ENCODE results near the gene PHC2. TPM values are rescaled to one million over a fixed set of nuclear protein-coding genes. Genes with fewer than 3 reads are reported as not detected.

Gene PHC2
- total RNA-seq, 4 donors from 2014 or later = 70.2 to 114 (median 77.2) TPM

DNA sequence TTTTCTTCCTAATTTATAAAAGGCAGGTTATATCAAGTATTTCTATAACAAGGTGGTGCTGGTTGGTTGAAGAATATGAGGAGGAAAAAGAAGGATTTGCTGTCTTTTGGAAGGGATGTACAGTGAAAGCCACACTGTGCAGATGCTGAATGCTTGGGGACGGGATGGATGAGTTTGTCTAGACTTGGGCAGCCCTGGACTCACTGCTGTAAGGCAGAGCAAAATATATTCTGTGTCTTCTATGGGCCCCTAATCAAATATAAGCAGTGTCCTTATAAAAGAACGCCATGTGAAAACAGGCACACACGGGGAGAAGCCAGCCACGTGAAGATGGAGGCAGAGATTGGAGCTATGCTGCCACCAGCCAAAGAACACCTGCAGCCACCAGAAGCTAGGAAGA, 47.4 kb downstream of the PHC2 start:
- intact Hi-C loops (cut with DNase I; ENCODE audit: low total_unique reads) = no loop called here
- H3K4me3 ChIP-seq (ENCODE audit: low read depth, poor library complexity, severe bottlenecking) = no peak overlapping the region
- DNase-seq (ENCODE audit: low spot score in 2 of 2) = no peak
- 59 to 61% methylated on average over 4 of the region's 4 CpGs for WGBS, 2 donors
- TF ChIP-seq, protein P1, sequence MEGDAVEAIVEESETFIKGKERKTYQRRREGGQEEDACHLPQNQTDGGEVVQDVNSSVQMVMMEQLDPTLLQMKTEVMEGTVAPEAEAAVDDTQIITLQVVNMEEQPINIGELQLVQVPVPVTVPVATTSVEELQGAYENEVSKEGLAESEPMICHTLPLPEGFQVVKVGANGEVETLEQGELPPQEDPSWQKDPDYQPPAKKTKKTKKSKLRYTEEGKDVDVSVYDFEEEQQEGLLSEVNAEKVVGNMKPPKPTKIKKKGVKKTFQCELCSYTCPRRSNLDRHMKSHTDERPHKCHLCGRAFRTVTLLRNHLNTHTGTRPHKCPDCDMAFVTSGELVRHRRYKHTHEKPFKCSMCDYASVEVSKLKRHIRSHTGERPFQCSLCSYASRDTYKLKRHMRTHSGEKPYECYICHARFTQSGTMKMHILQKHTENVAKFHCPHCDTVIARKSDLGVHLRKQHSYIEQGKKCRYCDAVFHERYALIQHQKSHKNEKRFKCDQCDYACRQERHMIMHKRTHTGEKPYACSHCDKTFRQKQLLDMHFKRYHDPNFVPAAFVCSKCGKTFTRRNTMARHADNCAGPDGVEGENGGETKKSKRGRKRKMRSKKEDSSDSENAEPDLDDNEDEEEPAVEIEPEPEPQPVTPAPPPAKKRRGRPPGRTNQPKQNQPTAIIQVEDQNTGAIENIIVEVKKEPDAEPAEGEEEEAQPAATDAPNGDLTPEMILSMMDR (IDR thresholded peaks at IDR 0.05) = no peak
- TF ChIP-seq POLR2A (IDR thresholded peaks at IDR 0.05) = no peak

DNA sequence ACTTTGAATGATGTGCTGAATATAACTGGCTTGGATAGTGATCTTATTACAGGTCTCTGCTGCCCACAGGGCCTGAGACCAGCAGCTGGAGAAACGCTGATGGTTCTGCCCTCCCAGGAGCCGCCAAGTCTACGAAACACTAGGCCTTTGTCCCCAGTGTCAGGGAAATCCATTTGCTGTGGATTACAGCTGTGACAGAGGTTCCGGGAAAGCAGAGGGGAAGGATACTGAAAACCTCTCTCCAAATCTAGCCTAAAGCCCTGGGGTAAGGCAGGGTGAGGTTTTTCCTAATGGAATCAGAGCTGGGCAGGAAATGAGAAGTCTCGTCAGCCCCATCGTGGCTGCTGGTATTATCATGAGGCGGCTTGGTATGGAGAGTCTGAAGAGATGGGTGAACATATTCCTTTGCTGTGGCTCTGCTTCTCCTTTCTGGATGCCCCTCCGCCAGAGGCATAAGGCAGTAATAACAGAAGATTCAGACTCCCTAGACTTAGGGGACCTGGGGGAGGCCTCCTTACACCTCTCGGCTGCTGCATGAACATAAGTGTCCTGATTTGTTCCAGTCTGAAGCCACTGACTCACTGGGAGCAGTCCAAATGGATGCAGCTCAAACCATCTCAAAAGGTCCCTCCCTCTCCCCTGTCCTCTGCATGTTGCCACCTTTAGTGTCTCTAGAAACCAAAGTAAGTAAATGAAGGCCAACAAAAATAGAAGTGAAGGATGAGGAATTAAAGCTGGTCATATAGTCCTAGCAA, 48.1 kb downstream of the PHC2 start:
- 77 to 79% methylated on average over 9 of the region's 9 CpGs for WGBS, 2 donors
- no peak for DNase-seq (ENCODE audit: low spot score in 2 of 2)

DNA sequence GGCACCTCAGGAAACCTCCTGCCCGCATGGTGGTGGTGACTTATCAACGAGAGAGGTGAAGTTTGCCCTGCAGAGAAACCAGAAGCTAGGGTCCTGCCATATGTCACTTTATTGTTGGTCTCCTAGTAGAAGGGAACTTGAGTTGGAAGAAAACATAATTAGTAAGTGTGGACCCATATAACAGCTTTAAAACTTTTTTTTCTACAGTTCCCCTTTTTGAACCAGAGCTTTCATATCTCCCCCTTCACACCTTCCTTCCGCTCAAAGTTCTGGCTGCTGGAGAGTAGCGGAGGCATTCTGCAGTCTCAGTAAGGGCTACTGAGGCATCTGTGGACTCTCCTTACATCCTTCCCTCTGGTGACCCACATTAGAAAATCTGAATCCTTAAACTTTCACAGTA, 48.9 kb downstream of the PHC2 start:
- 88 to 89% methylated on average over 4 of the region's 4 CpGs for WGBS, 2 donors
- intact Hi-C loops (cut with DNase I; ENCODE audit: low total_unique reads) = no loop called here
- no peak overlapping the region for H3K4me3 ChIP-seq (ENCODE audit: low read depth, poor library complexity, severe bottlenecking)
- DNase-seq (ENCODE audit: low spot score in 2 of 2) = no peak
- TF ChIP-seq, protein P1 (IDR thresholded peaks at IDR 0.05) = no peak
- TF ChIP-seq POLR2A (IDR thresholded peaks at IDR 0.05) = no peak

More for the DNA sequence above, 48.1 kb downstream of the PHC2 start:
- H3K4me3 ChIP-seq (ENCODE audit: low read depth, poor library complexity, severe bottlenecking) = no peak overlapping the region
- TF ChIP-seq, protein P1 (IDR thresholded peaks at IDR 0.05) = no peak
- no peak for TF ChIP-seq POLR2A (IDR thresholded peaks at IDR 0.05)
- intact Hi-C loops (cut with DNase I; ENCODE audit: low total_unique reads) = no loop called here

DNA sequence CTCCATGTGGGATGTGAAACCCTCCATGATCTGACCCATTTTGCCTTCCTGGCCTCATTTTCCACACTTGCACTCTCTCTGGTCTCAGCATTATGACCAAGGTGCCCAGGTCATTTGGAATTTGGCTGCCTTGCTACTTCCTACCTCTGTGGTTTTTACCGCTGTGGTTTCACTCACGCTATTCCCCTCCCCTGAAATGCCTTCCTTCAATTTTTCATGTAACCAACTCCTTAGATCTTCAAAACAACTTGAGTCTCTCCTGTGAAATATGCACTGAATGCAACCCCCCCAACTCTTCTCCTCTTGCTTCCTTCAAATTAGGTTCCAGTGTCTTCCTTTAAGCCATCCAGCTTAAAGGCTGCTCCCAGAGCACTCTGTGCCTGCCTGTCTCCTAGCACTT, 50.1 kb downstream of the PHC2 start:
- H3K4me3 ChIP-seq (ENCODE audit: low read depth, poor library complexity, severe bottlenecking) = no peak overlapping the region
- intact Hi-C loops (cut with DNase I; ENCODE audit: low total_unique reads) = no loop called here
- WGBS, 2 donors = 80 to 88% methylated on average over 2 of the region's 2 CpGs
- TF ChIP-seq, protein P1 (IDR thresholded peaks at IDR 0.05) = no peak
- no peak for TF ChIP-seq POLR2A (IDR thresholded peaks at IDR 0.05)
- DNase-seq (ENCODE audit: low spot score in 2 of 2) = peak in 1 of 2 donors; percentile 9

DNA sequence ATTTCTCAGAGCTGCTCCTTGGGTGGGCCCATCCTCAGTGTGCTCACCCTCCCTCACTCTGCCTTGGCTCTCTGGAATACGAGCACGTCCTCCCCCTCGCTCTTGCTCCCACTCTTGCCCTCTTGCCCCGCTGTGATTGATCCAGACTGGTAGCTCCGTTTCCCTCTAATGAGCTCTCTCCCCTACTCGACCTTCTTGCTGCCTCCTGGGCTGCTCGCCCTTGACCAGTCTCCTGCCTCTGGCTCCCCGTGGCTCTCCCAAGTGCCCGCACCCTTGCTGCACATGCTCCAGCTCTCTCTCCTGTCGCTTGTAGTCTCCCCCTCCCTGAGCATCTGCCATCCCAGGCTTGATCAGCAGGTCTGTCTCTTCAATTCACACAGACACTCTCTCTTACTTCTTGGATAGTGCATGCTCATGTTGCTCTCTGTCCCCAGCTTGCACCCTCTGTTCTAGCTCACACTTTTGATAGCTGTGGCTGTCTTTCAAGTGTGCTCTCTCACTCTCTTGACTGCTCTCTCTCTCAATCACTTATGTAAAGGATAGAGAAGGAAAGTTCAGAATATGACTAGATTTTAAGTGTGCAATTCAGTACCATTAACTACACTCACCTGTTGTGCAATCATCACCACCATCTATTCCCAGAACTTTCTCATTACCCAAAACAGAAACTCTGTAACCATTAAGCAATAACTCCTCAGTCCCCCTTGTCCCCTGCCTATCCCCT, 51.1 kb downstream of the PHC2 start:
- H3K4me3 ChIP-seq (ENCODE audit: low read depth, poor library complexity, severe bottlenecking) = no peak overlapping the region
- intact Hi-C loops (cut with DNase I; ENCODE audit: low total_unique reads) = no loop called here
- peak in 1 of 2 donors; percentile 37 for DNase-seq (ENCODE audit: low spot score in 2 of 2)
- TF ChIP-seq, protein P1 (IDR thresholded peaks at IDR 0.05) = no peak
- no peak for TF ChIP-seq POLR2A (IDR thresholded peaks at IDR 0.05)
- 64 to 69% methylated on average over 10 of the region's 10 CpGs for WGBS, 2 donors

All from lower leg skin (tissue), 4 donors.